GM19372 (cell line): ENCODE results near the gene COL11A2.

Source experiments
- ATAC-seq: cut with Tn5 transposase; IDR thresholded peaks from one replicate; pipeline ENCODE4 v1.9.1; 2021; ENCODE audit warnings: mild to moderate bottlenecking, low read depth, moderate library complexity; ENCODE audit not compliant: unreplicated experiment

The COL11A2 gene

GRCh38 chr6:33206864-33207551, 14.7 kb upstream of the COL11A2 start:
- ATAC-seq: no peak

GRCh38 chr6:33206027-33206863, 14.0 kb upstream of the COL11A2 start:
- no peak for ATAC-seq

GRCh38 chr6:33205191-33206026, 13.1 kb upstream of the COL11A2 start:
- no peak for ATAC-seq

DNA sequence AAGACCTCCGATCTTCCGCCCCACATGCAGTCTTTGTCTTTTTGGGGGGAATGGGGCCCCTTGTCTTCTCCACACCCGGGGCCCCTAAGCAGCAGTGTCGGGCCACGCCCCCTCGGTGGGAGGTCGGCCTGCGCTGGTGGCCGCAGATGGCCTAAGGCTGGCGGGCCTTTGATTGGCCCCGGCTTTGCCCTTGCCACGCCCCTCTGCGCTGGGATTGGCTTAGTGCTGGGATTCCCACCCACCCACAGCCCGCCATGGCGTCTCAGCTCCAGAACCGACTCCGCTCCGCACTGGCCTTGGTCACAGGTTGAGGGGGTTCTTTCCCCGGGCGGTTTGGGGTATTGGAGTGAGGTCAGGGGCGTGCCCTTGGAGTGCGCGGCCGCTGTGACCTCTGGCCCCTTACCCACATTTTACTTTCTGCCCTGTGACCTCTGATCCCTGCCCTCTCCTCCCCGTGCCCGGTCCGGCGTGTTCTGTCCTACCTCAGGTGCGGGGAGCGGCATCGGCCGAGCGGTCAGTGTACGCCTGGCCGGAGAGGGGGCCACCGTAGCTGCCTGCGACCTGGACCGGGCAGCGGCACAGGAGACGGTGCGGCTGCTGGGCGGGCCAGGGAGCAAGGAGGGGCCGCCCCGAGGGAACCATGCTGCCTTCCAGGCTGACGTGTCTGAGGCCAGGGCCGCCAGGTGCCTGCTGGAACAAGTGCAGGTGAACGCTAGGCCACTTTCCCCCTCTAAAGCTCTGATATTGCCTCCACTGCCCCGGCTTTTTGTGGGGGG, 12.3 kb upstream of the COL11A2 start, which contains the start of gene HSD17B8:
Gene HSD17B8 (plus strand): TSS at position 241 of the 776 bp plus-strand sequence. CDS start 14 bp downstream, at position 255.
- no peak for ATAC-seq

GRCh38 chr6:33204165-33204414, 11.8 kb upstream of the COL11A2 start:
- ATAC-seq: no peak

- no peak for ATAC-seq
Measured at GRCh38 chr6:33203443-33204164, 11.3 kb upstream of the COL11A2 start.

- ATAC-seq: no peak
Measured at GRCh38 chr6:33202799-33203198, 10.5 kb upstream of the COL11A2 start.

GRCh38 chr6:33201935-33202334, 9.7 kb upstream of the COL11A2 start:
- no peak for ATAC-seq

- ATAC-seq: no peak
Measured at GRCh38 chr6:33201147-33201545, 8.9 kb upstream of the COL11A2 start.

DNA sequence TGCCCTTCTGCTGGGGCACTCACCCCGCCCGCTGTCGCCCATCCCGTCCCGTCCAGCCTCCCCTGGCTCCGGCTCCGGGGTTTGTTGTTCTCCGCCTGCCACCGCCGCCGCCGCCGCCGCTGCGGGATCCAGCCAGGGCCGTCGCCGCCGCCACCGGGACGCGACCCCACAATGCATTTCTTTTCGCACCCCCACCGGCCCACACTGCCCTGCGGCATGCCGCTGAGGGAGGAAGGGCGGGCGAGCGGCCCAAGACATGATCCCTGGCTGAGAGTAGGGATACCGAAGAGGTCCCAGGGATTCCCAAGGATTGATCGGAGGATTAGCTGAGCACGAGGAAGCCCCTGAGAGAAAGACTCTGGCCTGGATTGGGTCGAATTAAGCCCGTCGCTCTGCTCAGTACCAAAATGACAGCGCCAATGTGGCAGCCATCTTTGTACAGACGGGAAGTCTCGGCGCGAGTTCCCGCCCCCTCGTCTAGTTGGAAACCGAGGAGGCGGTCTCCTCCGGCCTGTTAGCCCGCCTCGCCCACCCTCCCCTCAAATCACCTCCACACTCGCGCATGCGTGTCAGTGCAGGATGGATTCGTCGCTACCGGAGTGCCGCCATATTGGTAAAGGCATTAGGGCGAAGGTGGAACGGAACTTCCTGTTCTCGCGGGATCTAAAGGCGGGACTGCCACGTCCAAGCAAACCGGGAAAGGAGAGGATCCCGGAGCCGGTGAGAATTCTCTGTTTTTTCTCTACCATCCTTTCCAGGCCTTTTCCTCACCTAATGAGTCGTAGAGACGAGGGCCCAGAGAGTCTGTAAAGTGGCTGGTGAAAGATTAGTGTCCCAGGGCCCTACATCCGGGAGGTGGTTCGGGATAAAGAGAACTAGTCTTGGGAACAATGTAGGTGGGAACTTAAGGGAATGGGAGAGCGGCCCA, 8.2 kb upstream of the COL11A2 start, which contains the start of the genes RXRB and SLC39A7:
Gene RXRB (minus strand): TSS at position 447 of the 928 bp plus-strand sequence. CDS start 189 bp downstream, at position 258.
Gene SLC39A7 (plus strand): TSS at position 649 of the 928 bp plus-strand sequence. CDS start 379 bp downstream, outside the sequence.
- ATAC-seq: peak; percentile 64

DNA sequence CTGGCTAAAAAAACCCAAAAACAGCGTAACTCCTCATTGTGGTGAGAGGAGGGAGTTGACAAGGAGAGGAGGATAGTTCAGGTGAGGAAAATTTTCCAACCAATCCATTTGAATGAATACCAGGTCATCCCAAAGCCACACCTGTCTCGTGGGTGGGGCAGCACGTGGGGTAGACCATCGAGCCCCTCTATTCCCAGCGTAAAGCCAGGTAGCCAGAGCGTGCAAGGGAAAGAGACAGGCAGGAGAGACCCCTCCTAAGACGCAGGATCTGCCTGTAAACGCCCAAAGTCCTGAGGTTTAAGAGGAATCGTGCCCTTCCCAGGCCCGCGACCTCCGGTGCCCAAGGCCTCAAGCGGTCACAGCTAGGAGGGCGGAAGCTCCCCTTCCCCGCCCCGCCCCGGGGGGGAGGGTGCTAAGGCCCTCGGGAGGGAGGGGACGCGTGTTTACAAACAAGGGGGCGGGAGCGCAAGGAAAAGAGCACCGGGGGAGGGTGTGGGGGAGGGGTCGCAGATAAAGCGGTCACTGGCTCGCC, 7.5 kb upstream of the COL11A2 start:
- ATAC-seq: peak; percentile 18

DNA sequence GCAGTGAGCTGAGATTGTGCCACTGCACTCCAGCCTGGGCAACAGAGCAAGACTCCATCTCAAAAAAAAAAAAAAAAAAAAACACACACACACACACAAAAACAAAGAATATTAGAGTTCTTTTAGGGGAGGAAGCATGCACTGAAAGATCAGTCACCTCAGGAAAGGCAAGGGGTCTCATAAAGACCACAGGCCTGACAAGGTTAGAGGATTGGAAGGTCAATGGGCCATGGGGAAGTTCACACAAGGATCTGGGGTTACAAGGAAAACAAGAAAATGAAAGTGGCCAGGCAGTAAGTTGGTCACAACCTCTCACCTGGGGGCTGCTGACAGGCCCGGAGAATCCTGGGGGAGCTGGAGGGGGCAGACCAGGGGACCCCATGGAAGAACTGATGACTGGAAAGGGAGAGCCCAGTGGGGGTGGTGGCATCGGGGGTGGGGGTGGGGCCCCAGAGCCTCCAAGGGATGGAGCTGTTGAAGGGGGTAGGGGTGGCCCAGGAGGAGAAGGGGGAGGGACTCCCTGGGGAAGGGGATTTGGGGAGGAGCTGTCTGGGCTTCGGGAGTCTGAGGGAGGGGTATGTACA, 6.7 kb upstream of the COL11A2 start:
- no peak for ATAC-seq

GRCh38 chr6:33198159-33198852, 6.0 kb upstream of the COL11A2 start:
- ATAC-seq: no peak

GRCh38 chr6:33197431-33198048, 5.3 kb upstream of the COL11A2 start:
- ATAC-seq: no peak

- no peak for ATAC-seq
Measured at GRCh38 chr6:33195304-33196165, 3.3 kb upstream of the COL11A2 start.

DNA sequence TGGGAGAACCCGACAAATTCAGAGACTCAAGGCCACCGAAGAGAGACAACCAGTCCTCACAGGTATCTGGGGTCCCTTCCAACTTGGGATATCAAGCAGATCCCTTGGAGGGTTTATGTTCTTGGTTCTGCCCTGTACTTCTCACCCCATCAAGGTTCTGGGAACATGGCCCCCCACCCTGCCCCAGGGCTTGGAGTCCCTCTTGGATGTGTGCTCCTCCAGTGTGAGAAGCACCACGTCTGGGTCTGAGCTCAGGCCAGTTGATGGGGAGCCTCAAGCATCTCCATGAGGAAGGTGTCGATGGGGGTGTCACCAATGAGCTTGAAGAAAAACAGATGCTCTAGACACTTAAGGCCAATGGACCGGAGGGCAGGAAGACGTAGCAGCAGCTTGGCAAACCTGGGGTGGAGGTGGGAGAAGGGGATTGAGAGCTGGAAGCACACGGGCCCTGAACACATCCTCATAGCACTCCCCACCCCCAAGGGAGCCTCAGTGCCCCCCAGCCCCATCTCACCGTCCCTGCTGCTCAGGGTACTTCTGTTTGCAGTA, 2.2 kb upstream of the COL11A2 start:
- no peak for ATAC-seq
